BJ (cell line): ENCODE data around the gene SCNM1. TPM values are rescaled to one million over a fixed set of nuclear protein-coding genes. Genes with fewer than 3 reads are reported as not detected.
"Not testable (repeated sequence)": the region's sequence is repeated elsewhere in the genome, so short reads cannot be mapped to it uniquely, and the experiment has no call there.

ENCODE experiments used
- CTCF ChIA-PET: fragments of 350-600 bp; formaldehyde crosslinking; extraction: SDS; loops from one replicate; lab custom pipeline; 2021; ENCODE audit warnings: antibody characterized with exemption, inconsistent platforms; lab: Yijun Ruan, JAX
- POLR2A ChIA-PET: fragments of 300-600 bp; sonication (Branson Sonifier 250); formaldehyde crosslinking; extraction: SDS; loops from one replicate; lab custom pipeline; 2021; ENCODE audit warnings: antibody characterized with exemption; lab: Charles Lee
- DNase-seq: peaks from one replicate; pipeline ENCODE4 v3.0.0-alpha.2; 2011; ENCODE audit warnings: low read depth
- H3K27me3 ChIP-seq: 2 replicates; pipeline ENCODE4 v1.6.0; 2011; ENCODE audit warnings: low read length; ENCODE audit not compliant: control insufficient read depth, insufficient read depth
- H3K36me3 ChIP-seq: 2 replicates; pipeline ENCODE4 v1.5.1; 2011; ENCODE audit warnings: low read length; ENCODE audit not compliant: control insufficient read depth, insufficient read depth
- H3K4me3 ChIP-seq: 2 replicates; pipeline ENCODE4 v1.5.1; 2011; ENCODE audit warnings: low read depth, mild to moderate bottlenecking, control low read depth, low read length
- polyA plus RNA-seq: library from polyadenylated mRNA; depleted of rRNA; stranded (reverse); fragments of >200 nt; gene quantifications from 2 replicates; pipeline ENCODE4 v1.2.3, GENCODE V29; 2011
- TF ChIP-seq, protein P1 (sequence below): IDR thresholded peaks from 2 replicates; pipeline ENCODE4 v1.5.1; 2011; ENCODE audit warnings: low read depth, mild to moderate bottlenecking, control low read depth, inconsistent platforms, low read length, moderate library complexity; ENCODE audit not compliant: insufficient read depth

SCNM1 gene
- polyA plus RNA-seq, 1 experiment: 29.7 TPM

DNA sequence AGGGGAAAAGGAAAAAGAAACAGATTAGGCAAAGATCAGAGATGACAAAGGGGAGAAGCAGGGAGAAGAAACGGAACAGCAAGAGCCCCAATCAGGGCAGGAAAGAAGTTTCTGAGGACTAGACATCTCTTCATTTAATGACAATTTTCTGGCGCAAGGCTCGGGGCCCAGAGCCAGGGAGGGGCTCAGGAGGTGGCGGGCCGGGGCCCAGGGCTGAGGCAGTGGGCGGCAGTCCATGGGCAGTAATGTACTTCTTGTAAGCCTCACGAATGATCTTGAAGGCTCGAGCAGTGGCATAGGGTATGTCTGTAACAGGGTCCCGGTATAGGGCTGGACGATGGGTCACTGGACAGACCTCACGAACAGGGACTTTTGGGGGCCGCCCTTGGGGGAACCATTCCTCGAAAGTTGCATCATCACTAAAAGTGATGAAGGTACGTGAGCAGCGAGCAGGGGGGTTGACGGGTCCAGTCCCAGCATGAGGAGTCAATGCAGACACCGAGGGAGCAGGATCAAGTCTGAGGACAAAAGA, 10.6 kb downstream of the SCNM1 start:
- peaks cover 17% of the 10 kb centered on the region for H3K36me3 ChIP-seq
- TF ChIP-seq, protein P1, sequence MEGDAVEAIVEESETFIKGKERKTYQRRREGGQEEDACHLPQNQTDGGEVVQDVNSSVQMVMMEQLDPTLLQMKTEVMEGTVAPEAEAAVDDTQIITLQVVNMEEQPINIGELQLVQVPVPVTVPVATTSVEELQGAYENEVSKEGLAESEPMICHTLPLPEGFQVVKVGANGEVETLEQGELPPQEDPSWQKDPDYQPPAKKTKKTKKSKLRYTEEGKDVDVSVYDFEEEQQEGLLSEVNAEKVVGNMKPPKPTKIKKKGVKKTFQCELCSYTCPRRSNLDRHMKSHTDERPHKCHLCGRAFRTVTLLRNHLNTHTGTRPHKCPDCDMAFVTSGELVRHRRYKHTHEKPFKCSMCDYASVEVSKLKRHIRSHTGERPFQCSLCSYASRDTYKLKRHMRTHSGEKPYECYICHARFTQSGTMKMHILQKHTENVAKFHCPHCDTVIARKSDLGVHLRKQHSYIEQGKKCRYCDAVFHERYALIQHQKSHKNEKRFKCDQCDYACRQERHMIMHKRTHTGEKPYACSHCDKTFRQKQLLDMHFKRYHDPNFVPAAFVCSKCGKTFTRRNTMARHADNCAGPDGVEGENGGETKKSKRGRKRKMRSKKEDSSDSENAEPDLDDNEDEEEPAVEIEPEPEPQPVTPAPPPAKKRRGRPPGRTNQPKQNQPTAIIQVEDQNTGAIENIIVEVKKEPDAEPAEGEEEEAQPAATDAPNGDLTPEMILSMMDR: no peak
- H3K27me3 ChIP-seq: no peaks in the 10 kb centered on the region
- POLR2A ChIA-PET: no interaction called here
- CTCF ChIA-PET: interaction anchor here (1.2 to 1.7 kb wide), 3 partner anchors 10 to 21 kb away, joined by 3 to 5 read pairs (median 5); no protein-coding TSS in a partner anchor
- no peak for DNase-seq
- no peak overlapping the region for H3K4me3 ChIP-seq

DNA sequence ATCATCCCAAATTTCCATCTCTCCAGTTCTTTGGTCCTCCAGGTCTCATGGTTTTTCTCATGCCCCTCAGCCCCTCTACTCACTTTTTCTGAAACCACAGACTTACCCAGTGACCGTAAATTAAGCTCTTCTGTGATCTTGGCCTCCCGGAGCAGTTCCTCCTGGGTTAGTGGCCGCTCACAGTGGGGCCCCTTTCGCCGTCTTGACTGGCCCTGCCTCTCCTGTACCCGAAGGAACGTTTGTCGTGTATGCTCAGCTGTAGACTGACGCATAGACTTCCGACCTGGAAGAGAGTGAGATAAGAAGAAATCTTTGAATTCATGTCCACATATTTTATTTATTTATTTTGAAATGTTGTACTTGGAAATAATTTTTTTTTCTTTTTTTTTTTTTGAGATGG, 18.3 kb downstream of the SCNM1 start:
- POLR2A ChIA-PET: no interaction called here
- Histone ChIP-seq H3K27me3 (no peaks in the 10 kb centered on the region), H3K36me3 (peaks cover 18% of the 10 kb centered on the region), H3K4me3 (no peak overlapping the region)
- TF ChIP-seq, protein P1: no peak
- CTCF ChIA-PET: no interaction called here
- DNase-seq: no peak

DNA sequence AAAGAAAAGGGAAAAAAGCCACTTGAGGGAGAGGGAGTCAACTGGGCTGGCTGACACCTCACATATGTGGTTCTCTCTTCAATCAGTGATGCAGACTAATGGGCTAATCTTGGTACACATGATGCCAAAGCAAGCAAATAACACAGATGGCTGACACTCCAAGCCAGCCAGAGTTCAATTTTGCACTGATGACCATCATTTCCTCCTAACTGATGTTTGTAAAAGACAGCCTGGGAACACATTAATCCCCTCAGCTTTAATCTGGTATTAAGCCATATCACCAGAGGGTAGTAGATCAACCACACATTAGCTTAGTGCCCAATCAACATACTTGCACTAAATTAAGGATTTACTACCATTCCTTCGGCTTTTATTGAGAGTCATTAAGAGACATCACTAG, 21.3 kb downstream of the SCNM1 start:
- POLR2A ChIA-PET: no interaction called here
- Histone ChIP-seq H3K36me3 (peaks cover 11% of the 10 kb centered on the region), H3K27me3 (no peaks in the 10 kb centered on the region), H3K4me3 (no peak overlapping the region)
- TF ChIP-seq, protein P1: no peak
- CTCF ChIA-PET: interaction anchor here (2.0 kb wide), 1 partner anchor 11 kb away, joined by 5 read pairs; the partner anchor contains the start of gene TMOD4
- DNase-seq: no peak

DNA sequence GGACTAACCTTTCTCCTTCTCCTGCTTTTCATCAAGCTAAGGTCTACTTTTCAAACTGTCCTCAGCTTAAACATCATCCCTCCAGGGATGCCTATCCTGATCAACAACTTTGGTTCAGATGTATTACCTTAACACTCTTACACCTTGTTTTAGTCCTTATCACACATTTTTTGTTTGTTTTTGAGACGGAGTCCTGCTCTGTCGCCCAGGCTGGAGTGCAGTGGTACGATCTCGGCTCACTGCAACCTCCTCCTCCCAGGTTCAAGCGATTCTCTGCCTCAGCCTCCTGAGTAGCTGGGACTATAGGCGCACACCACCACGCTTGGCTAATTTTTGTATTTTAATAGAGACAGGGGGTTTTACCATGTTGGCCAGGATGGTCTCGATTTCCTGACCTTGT, 22.7 kb downstream of the SCNM1 start:
- not testable (repeated sequence) for H3K27me3 ChIP-seq, H3K36me3 ChIP-seq, DNase-seq
- POLR2A ChIA-PET: interaction anchor here (0.6 kb wide), 1 partner anchor 89 kb away, joined by 10 read pairs; no protein-coding TSS in a partner anchor
- peak overlapping the region; percentile 81 for H3K4me3 ChIP-seq
- CTCF ChIA-PET: interaction anchor here (2.1 kb wide), 1 partner anchor 63 kb away, joined by 8 read pairs; no protein-coding TSS in a partner anchor

DNA sequence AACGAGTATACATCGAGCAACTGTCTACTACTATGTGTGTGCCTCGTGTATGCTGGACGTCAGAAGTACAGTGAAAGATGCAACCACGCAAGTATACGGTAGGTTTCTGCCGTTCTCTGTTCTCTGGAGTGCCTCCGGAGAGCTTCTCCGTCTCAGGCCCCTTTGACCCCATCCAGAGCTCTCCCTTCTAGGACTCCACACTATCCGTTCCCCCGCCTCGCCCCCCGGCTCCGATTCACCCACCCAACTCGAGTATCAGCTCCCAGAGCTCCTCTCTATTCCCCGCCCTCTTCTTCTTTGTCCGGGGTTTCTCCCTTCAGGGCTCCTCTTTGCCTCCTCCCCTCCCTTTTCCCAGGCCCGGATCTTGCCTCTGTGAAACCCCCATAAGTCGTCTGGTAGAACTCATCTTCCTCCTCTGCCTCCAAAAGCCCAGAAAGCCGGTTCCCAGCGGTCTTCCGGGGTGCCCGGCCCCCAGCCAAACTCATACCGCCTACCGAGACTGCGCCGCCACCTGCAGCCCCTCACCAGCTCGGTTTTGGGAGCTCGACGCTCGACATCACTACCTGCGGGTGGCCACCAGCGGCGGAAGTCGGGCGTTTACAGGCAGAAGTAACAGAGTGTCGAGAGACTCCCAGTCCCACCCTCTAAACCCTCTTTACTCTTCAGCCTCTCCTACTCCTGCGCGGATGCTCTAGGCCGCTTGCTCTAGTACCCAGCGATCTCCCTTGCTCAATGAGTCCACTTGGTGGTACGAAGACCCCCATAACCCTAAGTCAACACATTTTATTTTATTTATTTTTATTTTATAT, 23.9 kb downstream of the SCNM1 start, which contains the start of gene VPS72:
Gene VPS72 (minus strand): TSS at position 561 of the 809 bp plus-strand sequence. CDS start 76 bp downstream, at position 485.
- ChIA-PET POLR2A (interaction anchor here (0.6 to 1.0 kb wide), 4 partner anchors 10 to 133 kb away, joined by 3 to 8 read pairs (median 3); partner anchors contain the start of genes LYSMD1 and SCNM1), CTCF (interaction anchor here (0.6 to 2.1 kb wide), 4 partner anchors 10 to 149 kb away, joined by 3 to 8 read pairs (median 4); no protein-coding TSS in a partner anchor)
- DNase-seq: peak; percentile 57

More for the DNA sequence above, 23.9 kb downstream of the SCNM1 start, which contains the start of gene VPS72:
- H3K27me3 ChIP-seq: no peaks in the 10 kb centered on the region
- H3K4me3 ChIP-seq: peak within 1 kb of the TSS; percentile 81
- TF ChIP-seq, protein P1: no peak
- H3K36me3 ChIP-seq: peaks cover 2% of the 10 kb centered on the region; the same call in 1 of the 2 replicates
